H1 (cell line): Measurements from ENCODE around the gene GALNT2. TPM values are rescaled to one million over a fixed set of nuclear protein-coding genes. Genes with fewer than 3 reads are reported as not detected.
A peak's percentile ranks its signal among the peaks of the same experiment; 100 is the strongest.

ENCODE experiments used
- CTCF ChIA-PET: fragments of 300-600 bp; sonication (Branson Sonifier 250); formaldehyde crosslinking; loops from one replicate; lab custom pipeline; 2021; ENCODE audit not compliant: partially characterized antibody; lab: Charles Lee
- POLR2A ChIA-PET: fragments of 300-600 bp; sonication (Branson Sonifier 250); formaldehyde crosslinking; loops from one replicate; lab custom pipeline; 2021; ENCODE audit warnings: inconsistent platforms; ENCODE audit not compliant: partially characterized antibody; lab: Charles Lee
- DNase-seq, 2 experiments: peaks; one replicate each; pipeline versions ENCODE4 v3.0.0 to v3.0.0-alpha.2; 2010 to 2022; ENCODE audit warnings: low spot score in 2 of 2, low read depth in 1 of 2, mixed read lengths in 1 of 2
- FAIRE-seq: peaks from 2 replicates; lab custom pipeline; 2011; peaks lifted over from hg19 to GRCh38; lab: Jason Lieb, UNC
- H2AFZ ChIP-seq: 2 replicates; pipeline ENCODE4 v1.8.1; 2012; ENCODE audit warnings: low read length, inconsistent platforms
- H2AK5ac ChIP-seq: 2 replicates; pipeline ENCODE4 v1.6.1; 2013; ENCODE audit warnings: low read depth, low read length
- H2BK120ac ChIP-seq: replicated peaks from 2 replicates; pipeline ENCODE3; 2013; ENCODE audit warnings: low read depth, low read length, inconsistent platforms
- H2BK12ac ChIP-seq: 2 replicates; pipeline ENCODE4 v1.6.1; 2013; ENCODE audit warnings: low read depth, low read length
- H2BK15ac ChIP-seq: 2 replicates; pipeline ENCODE4 v1.6.1; 2013; ENCODE audit warnings: low read length
- H2BK20ac ChIP-seq: 2 replicates; pipeline ENCODE4 v1.6.1; 2013; ENCODE audit warnings: low read length
- H2BK5ac ChIP-seq: 2 replicates; pipeline ENCODE4 v1.6.1; 2013; ENCODE audit warnings: low read depth, low read length
- H3K14ac ChIP-seq: 2 replicates; pipeline ENCODE4 v1.6.1; 2013; ENCODE audit warnings: inconsistent platforms; ENCODE audit not compliant: insufficient read length
- H3K18ac ChIP-seq: 2 replicates; pipeline ENCODE4 v1.6.1; 2013; ENCODE audit warnings: low read length; ENCODE audit errors: extremely low read depth
- H3K23ac ChIP-seq: 2 replicates; pipeline ENCODE4 v1.6.1; 2013; ENCODE audit warnings: inconsistent platforms; ENCODE audit not compliant: insufficient read length
- H3K23me2 ChIP-seq: 2 replicates; pipeline ENCODE4 v1.6.1; 2013; ENCODE audit warnings: low read depth, low read length
- H3K27ac ChIP-seq: 2 replicates; pipeline ENCODE4 v1.6.1; 2011; ENCODE audit warnings: low read depth, low read length, inconsistent platforms
- H3K27me3 ChIP-seq, 4 experiments: replicated peaks in 1 of 4; 1 replicate in 1 of 4; 2 replicates in 3 of 4; pipeline versions ENCODE4 v1.6.1 to v1.8.1; 2011 to 2013; ENCODE audit warnings: low read length in 3 of 4, mild to moderate bottlenecking in 3 of 4, inconsistent platforms in 2 of 4, mixed read lengths in 2 of 4, moderate library complexity in 1 of 4; ENCODE audit not compliant: control insufficient read depth in 3 of 4, insufficient read depth in 3 of 4; ENCODE audit errors: extremely low read depth in 1 of 4
- H3K36me3 ChIP-seq, 4 experiments: 2 replicates each; pipeline versions ENCODE4 v1.6.1 to v1.8.1; 2011 to 2013; ENCODE audit warnings: mild to moderate bottlenecking in 4 of 4, low read length in 3 of 4, moderate library complexity in 2 of 4, control low read depth in 1 of 4, inconsistent platforms in 1 of 4; ENCODE audit not compliant: insufficient read depth in 4 of 4, control insufficient read depth in 2 of 4
- H3K4ac ChIP-seq: replicated peaks from 2 replicates; pipeline ENCODE3; 2013; ENCODE audit warnings: low read length, low read depth, mixed read lengths, inconsistent platforms; ENCODE audit not compliant: insufficient read length
- H3K4me1 ChIP-seq, 4 experiments: replicated peaks in 1 of 4; 1 replicate in 1 of 4; 2 replicates in 3 of 4; pipeline versions ENCODE4 v1.6.1 to v1.8.1; 2011 to 2013; ENCODE audit warnings: low read length in 3 of 4, inconsistent platforms in 2 of 4, mixed read lengths in 1 of 4; ENCODE audit not compliant: insufficient read depth in 4 of 4, control insufficient read depth in 3 of 4
- H3K4me2 ChIP-seq, 2 experiments: 2 replicates each; pipeline versions ENCODE4 v1.6.1 to v1.8.1; 2011 to 2013; ENCODE audit warnings: low read depth in 2 of 2, low read length in 2 of 2, control low read depth in 1 of 2, inconsistent platforms in 1 of 2, mild to moderate bottlenecking in 1 of 2; ENCODE audit not compliant: insufficient read depth in 1 of 2
- H3K4me3 ChIP-seq, 4 experiments: fragments of 200-600, 300-600 bp in 1 of 4; sonication (generic), shearing (Covaris generic), sonication (Bioruptor Twin) in 1 of 4; 2 replicates each; pipeline versions ENCODE4 v1.5.1 to v1.8.1; 2011 to 2016; ENCODE audit warnings: low read length in 4 of 4, low read depth in 3 of 4, control low read depth in 2 of 4, inconsistent platforms in 2 of 4, mild to moderate bottlenecking in 2 of 4, mixed read lengths in 1 of 4, moderate library complexity in 1 of 4; ENCODE audit not compliant: insufficient read depth in 2 of 4; ENCODE audit errors: extremely low read depth in 1 of 4
- H3K56ac ChIP-seq: replicated peaks from 2 replicates; pipeline ENCODE3; 2013; ENCODE audit warnings: low read depth, mild to moderate bottlenecking, mixed read lengths, low read length, inconsistent platforms; ENCODE audit not compliant: insufficient read length
- H3K79me1 ChIP-seq: 2 replicates; pipeline ENCODE4 v1.6.1; 2013; ENCODE audit warnings: low read depth, low read length, control low read depth
- H3K79me2 ChIP-seq, 2 experiments: 2 replicates each; pipeline versions ENCODE4 v1.6.1 to v1.8.1; 2012 to 2013; ENCODE audit warnings: low read length in 2 of 2, mild to moderate bottlenecking in 2 of 2, inconsistent platforms in 1 of 2; ENCODE audit not compliant: insufficient read depth in 2 of 2, control insufficient read depth in 1 of 2
- H3K9ac ChIP-seq, 4 experiments: replicated peaks in 1 of 4; 1 replicate in 1 of 4; 2 replicates in 3 of 4; pipeline versions ENCODE4 v1.6.1 to v1.8.1; 2011 to 2013; ENCODE audit warnings: low read depth in 3 of 4, low read length in 3 of 4, control low read depth in 2 of 4, mild to moderate bottlenecking in 2 of 4, moderate library complexity in 2 of 4, inconsistent platforms in 1 of 4; ENCODE audit errors: extremely low read depth in 1 of 4
- H3K9me3 ChIP-seq, 2 experiments: 2 replicates each; pipeline versions ENCODE4 v1.6.1 to v1.8.1; 2012 to 2013; ENCODE audit warnings: mild to moderate bottlenecking in 2 of 2, moderate library complexity in 2 of 2, control low read depth in 1 of 2, inconsistent platforms in 1 of 2, low read depth in 1 of 2, low read length in 1 of 2, mixed read lengths in 1 of 2; ENCODE audit not compliant: insufficient read depth in 2 of 2
- H4K20me1 ChIP-seq, 2 experiments: replicated peaks in 1 of 2; 2 replicates each; pipeline versions ENCODE3 to v1.8.1; 2011 to 2013; ENCODE audit warnings: inconsistent platforms in 2 of 2, low read length in 2 of 2, mild to moderate bottlenecking in 1 of 2; ENCODE audit not compliant: insufficient read depth in 2 of 2, control insufficient read depth in 1 of 2
- H4K5ac ChIP-seq: 2 replicates; pipeline ENCODE4 v1.6.1; 2013; ENCODE audit warnings: low read length, low read depth, mixed read lengths, inconsistent platforms; ENCODE audit not compliant: insufficient read length
- H4K8ac ChIP-seq: 2 replicates; pipeline ENCODE4 v1.8.0; 2013; ENCODE audit warnings: mild to moderate bottlenecking, moderate library complexity, low read length, inconsistent platforms; ENCODE audit not compliant: insufficient read depth; ENCODE audit errors: extremely low read depth
- H4K91ac ChIP-seq: replicated peaks from 2 replicates; pipeline ENCODE3; 2013; ENCODE audit warnings: low read length, mixed read lengths, inconsistent platforms; ENCODE audit not compliant: insufficient read length
- CEBPB ChIP-seq: IDR thresholded peaks from 2 replicates; pipeline ENCODE4 v1.6.1; 2012; ENCODE audit warnings: low read depth, low read length
- GTF2F1 ChIP-seq: IDR thresholded peaks from 2 replicates; pipeline ENCODE4 v1.6.1; 2012; ENCODE audit warnings: low read depth, low read length, improper control_type of control experiment, borderline replicate concordance
- MAFK ChIP-seq: IDR thresholded peaks from 2 replicates; pipeline ENCODE4 v1.6.1; 2012; ENCODE audit warnings: low read depth, mild to moderate bottlenecking, improper control_type of control experiment, low read length
- USF2 ChIP-seq: IDR thresholded peaks from 2 replicates; pipeline ENCODE4 v1.6.1; 2011; ENCODE audit warnings: low read length, improper control_type of control experiment
- WGBS, 2 experiments: shearing (Covaris generic) in 1 of 2; methylation state at CpG; one replicate each; pipeline versions ENCODE4 v1.1.6 to v1.1.7; 2013 to 2015; ENCODE audit warnings: low lambda C conversion rate in 2 of 2, mixed read lengths in 2 of 2, inconsistent platforms in 1 of 2, low coverage in 1 of 2, missing lambda C conversion rate in 1 of 2; ENCODE audit not compliant: insufficient replicate concordance in 2 of 2, insufficient coverage in 1 of 2, insufficient read length in 1 of 2; ENCODE audit errors: extremely low coverage in 1 of 2, missing lambda C conversion rate in 1 of 2; 5-methylcytosine and 5-hydroxymethylcytosine counted together
- polyA plus RNA-seq, 7 experiments: library from polyadenylated mRNA; depleted of rRNA in 3 of 7; stranded (reverse) in 5 of 7; unstranded in 2 of 7; fragments of >200 nt in 5 of 7; fragments of 200-250 nt in 2 of 7; gene quantifications; 1 replicate in 5 of 7; 2 replicates in 1 of 7; 4 replicates in 1 of 7; pipeline versions ENCODE4 v1.2.1 to v1.2.3, GENCODE V29; 2011 to 2013; ENCODE audit warnings: missing spikeins in 2 of 7, mixed read lengths in 2 of 7
- total RNA-seq: library from RNA; stranded (reverse); fragmentation: NEBNext Ultra II Directional; extraction: Animal tissue kit (Norgen Biotek cat#: 25700); gene quantifications from 2 replicates; pipeline ENCODE4 v1.2.1, GENCODE V29; 2021

GALNT2 gene
- total and polyA plus RNA-seq, 2 of the 8 experiments (the other 6 are each of a cell fraction or from before 2014, with no cell fraction given), result 34.5 to 75.3 TPM

GRCh38 chr1:230127105-230128054 is 60.3 kb downstream of the GALNT2 start:
- H2AK5ac ChIP-seq, result no peak overlapping the region
- peaks cover 0 to 8% of the 10 kb centered on the region in 2 experiments for H4K20me1 ChIP-seq
- peak overlapping the region in 1 of 2 experiments; percentile 13; a peak in 1 of 4 replicates for H3K4me2 ChIP-seq

More at GRCh38 chr1:230127105-230128054, 60.3 kb downstream of the GALNT2 start:
- Histone ChIP-seq H2BK12ac (0 out of 2 replicates have a peak overlapping the region, but pooled peaks have one; percentile 76), H3K18ac (no peak overlapping the region; the same call in 1 of the 2 replicates), H3K23ac (no peak overlapping the region), H3K36me3 (no peaks in the 10 kb centered on the region), H3K9ac (no peak overlapping the region), H3K14ac (no peak overlapping the region), H3K4ac (no peak overlapping the region), H3K79me2 (peaks cover 3 to 84% of the 10 kb centered on the region in 2 experiments; a peak in 2 of 4 replicates), H3K79me1 (peaks cover 4% of the 10 kb centered on the region; the same call in 1 of the 2 replicates), H3K4me3 (no peak overlapping the region), H3K9me3 (no peaks in the 10 kb centered on the region), H2AFZ (no peak overlapping the region), H4K8ac (no peak overlapping the region), H4K91ac (no peak overlapping the region), H2BK5ac (peak overlapping the region; percentile 67; the same call in 1 of the 2 replicates), H2BK120ac (peak overlapping the region; percentile 41), H2BK20ac (no peak overlapping the region), H4K5ac (no peak overlapping the region), H3K27me3 (no peaks in the 10 kb centered on the region; a peak in 1 of 7 replicates), H3K56ac (no peak overlapping the region), H3K4me1 (peaks cover 7 to 19% (median 12%) of the 10 kb centered on the region in 4 experiments), H3K23me2 (no peaks in the 10 kb centered on the region), H3K27ac (no peak overlapping the region), H2BK15ac (0 out of 2 replicates have a peak overlapping the region, but pooled peaks have one; percentile 50)
- DNase-seq (no peak), FAIRE-seq (no peak)
- ChIA-PET POLR2A (interaction anchor here (1.4 kb wide), 1 partner anchor 16 kb away, joined by 3 read pairs; no protein-coding TSS in a partner anchor), CTCF (interaction anchor here (1.4 kb wide), 1 partner anchor 25 kb away, joined by 4 read pairs; no protein-coding TSS in a partner anchor)
- 74% methylated on average over 25 of the region's 25 CpGs; no CpG with 5 or more reads in 1 of the 2 experiments for WGBS, 2 experiments
- TF ChIP-seq MAFK (peak; percentile 10; the same call in 1 of the 2 replicates), GTF2F1 (no peak), USF2 (peak; percentile 17; the same call in 1 of the 2 replicates), CEBPB (peak; percentile 13; the same call in 1 of the 2 replicates)
